ENCODE results near the gene CCL17. TPM values are rescaled to one million over a fixed set of nuclear protein-coding genes. Genes with fewer than 3 reads are reported as not detected.

Gene CCL17
- total and polyA plus RNA-seq, 10 of the 15 experiments (the other 5 are each of a cell fraction or from before 2014, with no cell fraction given) = 1.2 to 84.9 (median 34.2) TPM

GRCh38 chr16:57462978-57463362, 58.4 kb downstream of the CCL17 start:
- CTCF ChIA-PET = interaction anchor here (0.8 to 7.0 kb wide), 19 partner anchors 12 to 275 kb away, joined by 3 to 51 read pairs (median 5); partner anchors contain the start of genes CIAPIN1, COQ9 and DOK4
- Histone ChIP-seq H3K9me3 (replicated peaks; ENCODE audit: control insufficient read depth, insufficient read depth, low read length) (no peaks in the 10 kb centered on the region), H3K4me3 (peak overlapping the region; percentile 98), H3K27ac (ENCODE audit: control insufficient read depth, insufficient read depth) (peak overlapping the region; percentile 64), H2AFZ (ENCODE audit: control insufficient read depth, low read depth, low read length) (0 out of 2 replicates have a peak overlapping the region, but pooled peaks have one; percentile 5), H3K79me2 (ENCODE audit: control insufficient read depth, insufficient read depth, low read length) (peaks cover 18% of the 10 kb centered on the region), H3K36me3 (ENCODE audit: control insufficient read depth in 2 of 2, insufficient read depth in 2 of 2, low read length in 1 of 2) (peaks cover 9 to 28% of the 10 kb centered on the region in 2 experiments), H3K4me1 (ENCODE audit: control insufficient read depth, insufficient read depth, low read length) (peaks cover 7% of the 10 kb centered on the region), H3K27me3 (replicated peaks in 1 of 2; ENCODE audit: control insufficient read depth in 2 of 2, insufficient read depth in 2 of 2, low read length in 1 of 2) (no peaks in the 10 kb centered on the region), H4K20me1 (ENCODE audit: control insufficient read depth, insufficient read depth) (no peaks in the 10 kb centered on the region), H3K4me2 (ENCODE audit: control insufficient read depth, insufficient read depth) (peak overlapping the region; percentile 93), H3K9ac (ENCODE audit: control insufficient read depth, insufficient read depth, low read length) (peak overlapping the region; percentile 86)
- POLR2A ChIA-PET = interaction anchor here (0.6 to 4.5 kb wide), 6 partner anchors 13 to 850 kb away, joined by 3 to 14 read pairs (median 3); partner anchors contain the start of genes CIAPIN1 and COQ9
- WGBS (ENCODE audit: insufficient coverage, insufficient replicate concordance, low lambda C conversion rate, missing lambda C conversion rate) = under 1% methylated on average over 16 of the region's 16 CpGs
- BruUV-seq (replicated peaks) = no TSS peak
- intact Hi-C loops (cut with micrococcal nuclease; ENCODE audit: unreplicated experiment) (loop anchor here (1.0 to 5.0 kb wide), 2 partner anchors 54 to 163 kb away; no protein-coding TSS in a partner anchor), in situ Hi-C loops (cut with MboI) (no loop called here)
- TF ChIP-seq MXI1 (IDR thresholded peaks at IDR 0.05; ENCODE audit: low read depth, low read length) = no peak
- peak in 1 of 2 experiments; percentile 72; a peak in 2 of 3 replicates for TF ChIP-seq EGR1 (IDR thresholded peaks at IDR 0.05; ENCODE audit: borderline replicate concordance in 1 of 2, low read depth in 2 of 2, low read length in 2 of 2)
- no peak for TF ChIP-seq RB1 (IDR thresholded peaks at IDR 0.05; ENCODE audit: borderline replicate concordance)
- TF ChIP-seq POLR2AphosphoS2 (IDR thresholded peaks at IDR 0.05; ENCODE audit: low read depth, low read length) = 0 out of 2 replicates have a peak, but pooled peaks have one; percentile 6
- TF ChIP-seq SKIL (IDR thresholded peaks at IDR 0.05; ENCODE audit: low read depth, poor library complexity, severe bottlenecking) = no peak
- ATAC-seq = peak; percentile 74
- SMC1A ChIA-PET (ENCODE audit: uncharacterized antibody, unreplicated experiment) = interaction anchor here (1.2 to 2.3 kb wide), 2 partner anchors 57 to 59 kb away, joined by 4 to 9 read pairs; no protein-coding TSS in a partner anchor
- no peak for DNase-seq (ENCODE audit: low read depth, low spot score)
- FAIRE-seq = no peak
- RAD21 ChIA-PET (ENCODE audit: unreplicated experiment) = interaction anchor here (0.7 to 1.8 kb wide), 5 partner anchors 14 to 83 kb away, joined by 3 to 6 read pairs (median 4); partner anchors contain the start of genes CIAPIN1 and COQ9
